Keratinocyte (primary cell): ENCODE measurements around the gene LRTM1. TPM values are rescaled to one million over a fixed set of nuclear protein-coding genes. Genes with fewer than 3 reads are reported as not detected.

Experiments
- DNase-seq: peaks from one replicate; pipeline ENCODE4 v3.0.0-alpha.2; 2011; ENCODE audit warnings: low read depth, missing footprints, low spot score
- FAIRE-seq: peaks from 2 replicates; lab custom pipeline; 2011; peaks lifted over from hg19 to GRCh38; lab: Jason Lieb, UNC
- H2AFZ ChIP-seq: 2 replicates; pipeline ENCODE4 v1.6.0; 2012; ENCODE audit warnings: low read length, control low read depth, inconsistent platforms; ENCODE audit not compliant: control insufficient read depth
- H3K27ac ChIP-seq: 2 replicates; pipeline ENCODE4 v1.5.1; 2011; ENCODE audit warnings: low read length; ENCODE audit not compliant: control insufficient read depth, insufficient read depth
- H3K27me3 ChIP-seq: 3 replicates; pipeline ENCODE4 v1.6.0; 2011; ENCODE audit warnings: low read length; ENCODE audit not compliant: control insufficient read depth, insufficient read depth; ENCODE audit errors: extremely low read depth
- H3K36me3 ChIP-seq, 2 experiments: 2 replicates in 1 of 2; 3 replicates in 1 of 2; pipeline ENCODE4 v1.5.1; 2011; ENCODE audit warnings: low read length in 2 of 2, mild to moderate bottlenecking in 1 of 2; ENCODE audit not compliant: control insufficient read depth in 2 of 2, insufficient read depth in 2 of 2; ENCODE audit errors: extremely low read depth in 1 of 2
- H3K4me1 ChIP-seq: 3 replicates; pipeline ENCODE4 v1.5.1; 2011; ENCODE audit warnings: low read length; ENCODE audit not compliant: control insufficient read depth, insufficient read depth; ENCODE audit errors: extremely low read depth
- H3K4me2 ChIP-seq: 3 replicates; pipeline ENCODE4 v1.6.0; 2011; ENCODE audit warnings: low read depth, low read length; ENCODE audit not compliant: control insufficient read depth, insufficient read depth; ENCODE audit errors: extremely low read depth
- H3K4me3 ChIP-seq, 3 experiments: fragments of 200-600 bp in 1 of 3; sonication (generic) in 1 of 3; 2 replicates in 2 of 3; 3 replicates in 1 of 3; pipeline ENCODE4 v1.5.1; 2011 to 2016; ENCODE audit warnings: low read length in 3 of 3, mild to moderate bottlenecking in 3 of 3, control low read depth in 2 of 3, inconsistent platforms in 1 of 3, low read depth in 1 of 3, mixed read lengths in 1 of 3, mixed run types in 1 of 3, moderate library complexity in 1 of 3; ENCODE audit not compliant: control insufficient read depth in 2 of 3, insufficient read depth in 2 of 3; ENCODE audit errors: extremely low read depth in 1 of 3
- H3K79me2 ChIP-seq: 2 replicates; pipeline ENCODE4 v1.6.0; 2012; ENCODE audit warnings: low read length; ENCODE audit not compliant: control insufficient read depth, insufficient read depth
- H3K9ac ChIP-seq: 3 replicates; pipeline ENCODE4 v1.6.0; 2011; ENCODE audit warnings: low read length; ENCODE audit not compliant: control insufficient read depth, insufficient read depth; ENCODE audit errors: extremely low read depth
- H3K9me1 ChIP-seq: 3 replicates; pipeline ENCODE4 v1.6.0; 2011; ENCODE audit warnings: low read length; ENCODE audit not compliant: control insufficient read depth, insufficient read depth; ENCODE audit errors: extremely low read depth
- H3K9me3 ChIP-seq: 2 replicates; pipeline ENCODE4 v1.5.1; 2012; ENCODE audit warnings: low read depth, low read length; ENCODE audit not compliant: control insufficient read depth
- H4K20me1 ChIP-seq: 3 replicates; pipeline ENCODE4 v1.6.0; 2011; ENCODE audit warnings: low read length; ENCODE audit not compliant: control insufficient read depth, insufficient read depth; ENCODE audit errors: extremely low read depth
- CTCF ChIP-seq, 3 experiments: IDR thresholded peaks in 1 of 3; conservative IDR thresholded peaks in 1 of 3; optimal IDR thresholded peaks in 1 of 3; 2 replicates in 2 of 3; 3 replicates in 1 of 3; pipeline versions ENCODE3 to v1.5.1; 2011; ENCODE audit warnings: low read length in 3 of 3, mild to moderate bottlenecking in 3 of 3, moderate library complexity in 2 of 3, control low read depth in 1 of 3, inconsistent platforms in 1 of 3; ENCODE audit not compliant: insufficient read depth in 2 of 3; ENCODE audit errors: extremely low read depth in 1 of 3
- EZH2 ChIP-seq: IDR thresholded peaks from one replicate; pipeline ENCODE4 v1.6.1; 2012; ENCODE audit warnings: inconsistent platforms, mild to moderate bottlenecking, low read length, moderate library complexity
- dilution Hi-C: fragments of 300-500 bp; cut with MboI; formaldehyde crosslinking; loops from one replicate; pipeline ENCODE4 v1.7.0; 2020; ENCODE audit warnings: low sequenced_read_pairs; ENCODE audit not compliant: extremely low pct_ligation_motif_present
- polyA plus RNA-seq, 5 experiments: library from polyadenylated mRNA; depleted of rRNA in 3 of 5; stranded (reverse) in 3 of 5; stranded (forward) in 1 of 5; unstranded in 1 of 5; fragments of >200 nt; gene quantifications; 1 replicate in 1 of 5; 2 replicates in 3 of 5; 3 replicates in 1 of 5; pipeline versions ENCODE4 v1.2.1 to v1.2.3, GENCODE V29; 2011 to 2012; ENCODE audit warnings: missing spikeins in 2 of 5, low read depth in 1 of 5, low replicate concordance in 1 of 5

LRTM1 gene
- polyA plus RNA-seq, 1 donor (not counting 4 experiments of a cell fraction or from before 2014, with no cell fraction given) = not detected

DNA sequence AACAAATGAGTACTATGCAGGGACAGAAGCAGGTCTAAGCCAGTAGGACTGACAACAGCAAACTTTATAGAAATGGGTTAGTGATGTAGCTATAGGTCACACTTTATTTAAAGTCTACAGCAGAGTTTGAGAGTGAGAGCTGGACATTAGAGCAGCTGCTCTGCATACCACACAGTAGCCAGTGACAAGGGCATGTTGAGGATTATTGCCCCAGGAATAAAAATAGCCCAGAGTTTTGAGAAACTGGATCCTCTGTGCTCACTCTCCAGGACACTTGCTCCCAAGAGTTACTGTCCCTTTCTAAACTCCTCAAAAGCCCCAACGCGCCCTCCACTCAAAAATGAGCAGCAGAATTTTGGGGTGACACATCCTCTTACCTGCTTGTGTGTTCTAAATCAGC lies 21.1 kb downstream of the LRTM1 start:
- Histone ChIP-seq H3K4me3 (no peak overlapping the region), H3K9ac (no peak overlapping the region), H3K4me1 (no peaks in the 10 kb centered on the region), H2AFZ (no peak overlapping the region), H3K9me1 (no peaks in the 10 kb centered on the region), H3K27ac (no peak overlapping the region), H3K36me3 (no peaks in the 10 kb centered on the region), H3K9me3 (no peaks in the 10 kb centered on the region), H4K20me1 (no peaks in the 10 kb centered on the region), H3K27me3 (no peaks in the 10 kb centered on the region), H3K4me2 (no peak overlapping the region), H3K79me2 (no peaks in the 10 kb centered on the region)
- dilution Hi-C loops = no loop called here
- DNase-seq (no peak), FAIRE-seq (no peak)
- TF ChIP-seq EZH2 (no peak), CTCF (optimal IDR thresholded peaks at IDR 0.05 in 1 of 3, IDR thresholded peaks at IDR 0.05 in 1 of 3, conservative IDR thresholded peaks at IDR 0.05 in 1 of 3; ENCODE audit: extremely low read depth in 1 of 3, insufficient read depth in 2 of 3, low read length in 3 of 3) (no peak)

DNA sequence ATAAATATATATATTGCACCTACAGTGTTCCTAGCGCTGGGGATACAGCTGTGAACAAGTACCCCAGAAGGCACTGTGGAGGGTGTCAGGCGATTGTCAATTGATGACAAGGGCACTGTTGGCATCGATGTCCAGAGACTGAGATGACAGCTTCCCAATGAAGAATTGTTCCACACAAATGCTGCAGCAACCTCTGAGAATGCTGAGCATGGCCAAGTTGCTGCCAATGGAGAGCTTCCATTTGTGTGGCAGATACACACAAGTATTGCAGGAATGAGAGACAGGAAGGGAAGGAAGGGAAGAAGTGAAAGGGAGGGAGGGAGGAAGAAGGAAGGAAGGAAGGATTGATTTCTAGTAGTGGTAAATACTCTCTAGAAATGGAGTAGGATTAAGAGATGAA lies 21.9 kb downstream of the LRTM1 start:
- DNase-seq = no peak
- H3K9me3 ChIP-seq = no peaks in the 10 kb centered on the region
- FAIRE-seq = no peak
- no peaks in the 10 kb centered on the region for H3K27me3 ChIP-seq
- no peaks in the 10 kb centered on the region for H4K20me1 ChIP-seq
- H3K36me3 ChIP-seq = no peaks in the 10 kb centered on the region
- H3K9me1 ChIP-seq = no peaks in the 10 kb centered on the region
- no peak overlapping the region for H3K27ac ChIP-seq
- no peak overlapping the region for H3K4me2 ChIP-seq
- no peaks in the 10 kb centered on the region for H3K4me1 ChIP-seq
- no peak overlapping the region for H3K9ac ChIP-seq
- no peak overlapping the region for H2AFZ ChIP-seq
- no peak overlapping the region for H3K4me3 ChIP-seq
- TF ChIP-seq EZH2 (no peak), CTCF (optimal IDR thresholded peaks at IDR 0.05 in 1 of 3, IDR thresholded peaks at IDR 0.05 in 1 of 3, conservative IDR thresholded peaks at IDR 0.05 in 1 of 3; ENCODE audit: extremely low read depth in 1 of 3, insufficient read depth in 2 of 3, low read length in 3 of 3) (no peak)
- dilution Hi-C loops = no loop called here
- H3K79me2 ChIP-seq = no peaks in the 10 kb centered on the region
